ENCODE measurements around the gene TELO2.

Gene TELO2

DNA sequence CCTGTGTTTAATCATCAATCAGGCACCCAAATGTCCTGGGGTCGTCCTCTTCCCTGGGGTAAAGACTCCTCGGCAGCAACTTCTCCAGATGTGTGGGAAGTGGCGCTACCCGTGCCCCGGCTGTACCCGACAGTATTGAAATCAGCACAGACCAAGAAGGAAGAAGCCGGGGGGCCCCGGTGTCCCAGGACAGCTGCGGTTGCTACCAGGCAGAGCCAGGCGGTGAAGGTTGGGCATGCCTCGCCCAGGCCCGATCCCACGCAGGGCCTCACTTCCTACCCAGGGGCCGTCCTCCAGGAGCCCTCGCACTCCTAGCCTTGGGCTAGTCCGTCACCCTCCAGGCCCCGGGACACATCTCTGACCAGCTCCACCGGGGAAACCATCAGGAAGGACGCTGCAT is 39.8 kb upstream of the TELO2 start:
- TF ChIP-seq, protein P1, sequence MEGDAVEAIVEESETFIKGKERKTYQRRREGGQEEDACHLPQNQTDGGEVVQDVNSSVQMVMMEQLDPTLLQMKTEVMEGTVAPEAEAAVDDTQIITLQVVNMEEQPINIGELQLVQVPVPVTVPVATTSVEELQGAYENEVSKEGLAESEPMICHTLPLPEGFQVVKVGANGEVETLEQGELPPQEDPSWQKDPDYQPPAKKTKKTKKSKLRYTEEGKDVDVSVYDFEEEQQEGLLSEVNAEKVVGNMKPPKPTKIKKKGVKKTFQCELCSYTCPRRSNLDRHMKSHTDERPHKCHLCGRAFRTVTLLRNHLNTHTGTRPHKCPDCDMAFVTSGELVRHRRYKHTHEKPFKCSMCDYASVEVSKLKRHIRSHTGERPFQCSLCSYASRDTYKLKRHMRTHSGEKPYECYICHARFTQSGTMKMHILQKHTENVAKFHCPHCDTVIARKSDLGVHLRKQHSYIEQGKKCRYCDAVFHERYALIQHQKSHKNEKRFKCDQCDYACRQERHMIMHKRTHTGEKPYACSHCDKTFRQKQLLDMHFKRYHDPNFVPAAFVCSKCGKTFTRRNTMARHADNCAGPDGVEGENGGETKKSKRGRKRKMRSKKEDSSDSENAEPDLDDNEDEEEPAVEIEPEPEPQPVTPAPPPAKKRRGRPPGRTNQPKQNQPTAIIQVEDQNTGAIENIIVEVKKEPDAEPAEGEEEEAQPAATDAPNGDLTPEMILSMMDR (IDR thresholded peaks at IDR 0.05; ENCODE audit: low read depth, low read length) = no peak
- no peak for DNase-seq (ENCODE audit: extremely low read depth, low read depth)

DNA sequence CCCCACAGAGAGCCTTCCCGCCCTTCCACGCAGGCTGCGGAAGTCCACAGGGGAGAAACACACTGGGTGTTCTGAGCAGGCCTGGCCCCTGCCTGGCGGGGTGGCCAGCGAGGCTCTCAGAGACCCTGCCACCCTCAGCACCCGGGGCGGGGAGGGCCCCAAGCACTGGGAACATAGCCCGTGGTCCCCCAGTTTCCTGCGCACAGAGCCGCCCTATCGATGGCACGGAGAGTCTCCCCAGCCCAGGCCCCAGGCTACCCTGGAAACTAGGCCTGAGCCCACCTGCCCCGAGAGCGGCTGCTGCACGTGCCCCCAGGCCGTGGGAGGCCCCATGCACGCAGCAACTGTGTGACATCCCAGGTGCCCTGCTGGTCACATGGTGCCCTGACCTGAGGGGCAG is 38.6 kb upstream of the TELO2 start:
- DNase-seq (ENCODE audit: extremely low read depth, low read depth) = no peak
- TF ChIP-seq, protein P1 (IDR thresholded peaks at IDR 0.05; ENCODE audit: low read depth, low read length) = no peak

DNA sequence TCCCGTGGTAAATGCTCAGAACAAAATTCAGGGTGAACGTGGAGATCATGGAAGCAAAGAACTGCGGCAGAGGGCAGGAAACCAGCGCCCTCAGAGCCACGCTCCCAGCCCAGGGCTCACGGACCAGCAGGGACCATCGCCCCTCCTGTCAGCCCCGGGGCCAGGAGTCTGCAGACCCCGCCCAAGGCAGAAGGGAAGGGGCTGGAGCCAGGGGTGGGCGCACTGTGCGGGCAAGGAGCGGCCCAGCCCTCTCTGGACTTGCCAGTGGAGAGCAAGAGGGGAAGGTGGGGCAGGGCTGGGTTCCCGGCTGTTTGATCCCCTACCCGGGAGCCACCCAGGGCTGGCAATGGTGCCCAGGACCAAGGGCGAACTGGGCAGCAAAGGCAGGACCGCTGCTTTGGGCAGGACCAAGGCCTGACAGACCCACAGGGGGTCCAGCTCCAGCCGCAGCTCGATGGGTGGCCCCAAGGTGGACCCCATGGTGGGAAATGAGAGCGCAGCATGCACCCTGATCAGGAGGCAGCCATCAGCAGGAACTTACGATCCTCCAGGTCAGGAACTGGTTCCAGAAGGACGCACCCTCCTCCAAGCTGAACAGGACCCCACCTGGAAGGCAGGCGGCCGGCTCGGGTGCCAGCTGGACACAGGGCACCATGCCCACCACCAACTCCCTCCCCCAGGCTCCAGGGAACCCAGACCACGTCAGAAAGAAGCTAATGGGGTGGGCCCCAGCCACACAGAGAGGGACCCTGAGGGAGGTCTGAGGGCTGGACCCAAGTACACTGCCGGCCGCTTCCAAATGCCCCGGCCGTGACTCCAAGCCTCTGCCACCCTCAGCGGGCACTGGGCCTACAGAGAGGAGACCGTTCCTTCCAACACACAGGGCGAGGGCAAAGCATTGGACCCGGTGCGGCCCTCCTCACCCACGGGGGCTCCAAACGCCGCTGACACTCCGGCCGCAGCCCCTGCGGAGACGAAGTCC is 37.7 kb upstream of the TELO2 start:
- TF ChIP-seq, protein P1 (IDR thresholded peaks at IDR 0.05; ENCODE audit: low read depth, low read length) = no peak
- DNase-seq (ENCODE audit: extremely low read depth, low read depth) = no peak

DNA sequence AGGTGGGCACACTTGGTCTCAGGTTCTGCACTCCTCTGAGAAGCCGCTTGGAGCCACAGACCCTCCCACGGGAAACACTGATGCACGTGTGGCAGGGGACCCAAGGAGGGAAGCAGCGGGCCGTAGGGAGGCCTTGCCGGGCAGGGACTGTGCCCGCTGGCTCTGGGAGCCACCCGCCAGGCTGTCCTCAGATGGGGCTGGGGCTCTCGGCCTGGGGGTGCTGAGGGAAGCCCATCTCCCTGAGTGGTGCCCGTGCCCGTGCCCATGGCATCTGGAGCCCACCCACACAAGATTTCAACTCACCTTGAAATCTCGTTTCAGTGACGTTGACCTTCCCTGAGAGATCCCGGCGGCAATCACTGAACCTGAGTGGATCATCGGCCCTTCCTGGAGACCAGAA is 36.2 kb upstream of the TELO2 start:
- TF ChIP-seq, protein P1 (IDR thresholded peaks at IDR 0.05; ENCODE audit: low read depth, low read length) = no peak
- no peak for DNase-seq (ENCODE audit: extremely low read depth, low read depth)

DNA sequence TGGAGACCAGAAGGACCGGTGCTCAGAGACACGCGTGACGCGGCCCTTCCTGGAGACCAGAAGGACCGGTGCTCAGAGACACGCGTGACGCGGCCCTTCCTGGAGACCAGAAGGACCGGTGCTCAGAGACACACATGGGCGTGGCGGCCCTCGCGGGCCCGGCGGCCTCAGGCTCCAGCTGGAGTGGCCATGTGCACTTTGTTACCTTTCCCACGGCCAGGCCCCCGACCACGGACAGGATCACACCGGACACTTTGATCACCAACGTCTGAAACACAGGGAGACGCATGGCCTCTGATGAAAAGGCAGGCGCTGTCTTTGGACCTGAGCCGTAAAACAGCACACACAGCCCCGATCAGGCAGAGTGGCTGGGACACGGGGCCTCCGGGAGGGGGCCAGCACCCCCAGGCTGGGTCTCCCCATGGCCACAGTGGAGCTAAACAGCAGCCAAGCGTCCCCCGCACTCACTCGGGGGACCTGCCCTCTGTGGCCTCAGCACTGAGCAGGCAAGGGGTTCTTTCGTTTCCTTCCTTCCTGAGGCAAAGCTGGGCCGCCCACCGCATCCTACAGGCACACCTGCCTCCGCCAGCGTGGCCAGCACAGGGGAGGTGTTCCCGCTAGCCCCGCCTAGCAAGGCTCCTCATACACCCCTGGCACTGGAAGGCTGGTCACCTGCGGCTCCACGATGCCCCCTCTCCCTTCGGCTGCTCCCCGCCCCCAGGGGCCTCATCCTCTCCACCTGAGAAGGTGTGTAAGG is 35.5 kb upstream of the TELO2 start:
- TF ChIP-seq, protein P1 (IDR thresholded peaks at IDR 0.05; ENCODE audit: low read depth, low read length) = no peak
- DNase-seq (ENCODE audit: extremely low read depth, low read depth) = no peak

DNA sequence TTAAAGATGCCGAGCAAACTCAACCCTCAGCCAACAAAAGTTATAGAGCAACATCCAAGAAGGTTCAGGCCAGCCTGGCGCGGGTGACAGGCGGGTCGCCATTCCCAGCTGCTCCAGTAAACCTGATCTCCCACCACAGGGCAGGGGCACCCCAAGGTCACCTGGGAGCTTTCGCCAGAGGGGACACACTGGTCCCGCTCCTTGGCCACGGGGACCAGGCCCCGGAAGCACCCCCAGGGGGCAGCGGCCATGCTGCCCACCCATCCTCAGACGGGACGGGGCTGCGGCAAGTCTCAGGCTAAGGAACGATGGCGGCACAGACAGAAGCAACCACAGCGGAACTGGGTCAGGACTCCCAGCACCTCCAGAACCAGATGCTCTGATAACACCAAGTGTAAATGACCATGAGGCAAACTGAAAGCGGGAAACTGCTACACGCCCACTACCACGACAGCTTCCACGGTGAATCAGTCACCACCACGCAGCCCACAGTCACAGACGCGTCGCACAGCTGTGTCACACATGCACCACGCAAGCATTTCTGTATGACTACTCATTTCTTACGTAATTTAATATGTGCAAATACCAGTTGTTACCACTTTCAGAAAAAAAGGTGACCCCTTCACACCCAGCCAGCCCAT is 34.7 kb upstream of the TELO2 start:
- TF ChIP-seq, protein P1 (IDR thresholded peaks at IDR 0.05; ENCODE audit: low read depth, low read length) = no peak
- DNase-seq (ENCODE audit: extremely low read depth, low read depth) = no peak

All from AG09319 (cell line).